ENCODE data around the gene SLIT3.

The SLIT3 gene

GRCh38 chr5:168809218-168809617, 491.7 kb downstream of the SLIT3 start:
- no peak for DNase-seq

GRCh38 chr5:168808051-168808616, 492.8 kb downstream of the SLIT3 start:
- DNase-seq, result no peak

DNA sequence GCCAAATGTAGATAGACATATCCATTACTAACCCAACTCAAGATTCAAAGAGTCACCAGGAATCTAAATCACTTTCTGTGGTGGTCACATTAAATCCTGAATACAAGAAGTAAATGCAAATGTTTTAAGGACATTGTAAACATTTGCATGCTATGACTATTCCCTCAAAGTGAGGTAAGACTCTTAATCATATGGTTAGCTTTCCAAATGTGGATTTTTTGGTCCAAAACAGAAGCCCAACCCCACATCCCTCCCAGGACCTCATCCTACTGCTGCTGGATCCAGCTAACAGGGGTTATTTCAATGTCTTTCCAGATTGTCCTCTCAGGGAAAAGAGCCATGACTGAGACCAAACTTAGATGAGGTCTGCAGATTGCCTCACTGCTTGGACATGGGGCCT, 493.7 kb downstream of the SLIT3 start:
- no peak for DNase-seq

DNA sequence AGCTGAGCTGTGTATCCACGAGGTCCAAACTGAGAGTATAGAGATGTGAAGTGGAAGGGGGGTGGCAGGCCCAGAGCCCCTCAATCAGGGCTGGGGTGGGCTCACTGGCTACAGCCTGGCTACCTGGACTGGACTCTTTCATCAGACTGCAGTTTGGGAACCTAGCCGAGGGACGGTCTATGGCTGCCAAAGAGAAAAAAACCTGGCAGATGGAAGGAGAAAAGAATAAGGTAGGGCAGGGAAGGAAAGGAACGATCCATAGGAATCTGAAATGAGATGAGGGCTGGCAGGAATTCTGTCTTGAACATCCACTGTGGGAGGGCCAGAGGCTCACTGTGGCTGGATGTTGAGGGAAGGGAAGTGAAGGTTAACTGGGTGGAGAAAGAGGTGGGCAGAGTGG, 497.4 kb downstream of the SLIT3 start:
- no peak for DNase-seq

- no peak for DNase-seq
Measured at GRCh38 chr5:168802337-168802736, 498.6 kb downstream of the SLIT3 start.

DNA sequence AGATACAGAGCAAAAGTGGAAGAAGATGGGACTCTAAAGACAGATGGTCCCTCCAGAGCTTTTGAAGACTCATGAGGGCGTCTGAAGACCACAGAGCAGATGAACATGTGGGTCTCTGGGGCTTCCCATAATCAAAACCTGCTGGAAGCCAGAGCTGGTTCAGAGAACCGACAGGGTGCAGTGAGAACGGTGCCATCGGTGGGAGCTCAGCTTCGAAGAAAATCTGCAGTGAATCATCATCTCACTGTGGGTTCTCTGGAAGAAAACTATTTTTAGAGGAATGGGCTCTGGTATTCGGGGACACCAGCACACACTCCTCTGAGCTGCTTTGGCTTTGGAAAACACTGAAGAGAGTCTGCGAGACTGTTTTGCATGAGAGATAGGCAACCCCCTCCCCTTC, 499.4 kb downstream of the SLIT3 start:
- no peak for DNase-seq

- DNase-seq, result no peak
Measured at GRCh38 chr5:168800701-168801100, 500.2 kb downstream of the SLIT3 start.

- DNase-seq, result no peak
Measured at GRCh38 chr5:168798065-168799023, 502.6 kb downstream of the SLIT3 start.

- DNase-seq, result no peak
Measured at GRCh38 chr5:168796593-168797580, 504.1 kb downstream of the SLIT3 start.

DNA sequence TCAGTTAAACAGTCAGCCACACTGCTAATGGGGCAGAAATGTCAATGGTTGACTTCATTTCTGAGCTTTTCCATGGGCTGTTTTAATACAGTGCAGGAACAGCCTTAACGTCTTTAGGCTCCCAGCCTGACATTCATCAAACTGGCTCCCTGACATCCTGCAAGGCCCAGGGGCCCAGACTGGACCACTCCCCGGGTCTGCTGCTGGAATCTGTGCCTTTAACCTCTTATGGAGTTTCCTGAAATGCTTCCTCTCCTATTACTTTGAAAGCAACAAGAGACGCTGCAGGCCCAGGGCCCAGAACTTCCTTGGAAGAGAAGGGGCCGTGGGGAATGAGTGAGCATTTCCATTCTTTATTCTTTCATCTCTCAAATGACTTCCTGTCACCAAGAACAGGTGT, 504.9 kb downstream of the SLIT3 start:
- no peak for DNase-seq

GRCh38 chr5:168793841-168794837, 506.8 kb downstream of the SLIT3 start:
- no peak for DNase-seq

DNA sequence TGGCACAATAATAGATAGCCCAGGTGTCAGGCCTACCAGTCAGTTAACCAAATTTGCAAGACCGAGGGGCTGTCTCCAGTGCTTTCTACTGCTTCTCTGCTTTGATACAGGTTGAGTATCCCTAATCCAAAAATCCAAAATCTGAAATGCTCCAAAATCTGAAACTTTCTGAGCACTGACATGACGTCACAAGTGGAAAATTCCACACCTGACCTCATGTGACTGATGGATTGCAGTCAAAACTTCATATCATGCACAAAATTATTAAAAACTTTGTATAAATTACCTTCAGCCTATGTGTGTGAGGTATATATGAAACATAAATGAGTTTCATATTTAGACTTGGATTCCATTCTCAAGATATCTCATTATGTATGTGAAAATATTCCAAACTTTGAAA, 508.3 kb downstream of the SLIT3 start:
- DNase-seq, result no peak

- DNase-seq, result no peak
Measured at GRCh38 chr5:168790671-168791250, 510.2 kb downstream of the SLIT3 start.

GRCh38 chr5:168790002-168790635, 510.8 kb downstream of the SLIT3 start:
- no peak for DNase-seq

DNA sequence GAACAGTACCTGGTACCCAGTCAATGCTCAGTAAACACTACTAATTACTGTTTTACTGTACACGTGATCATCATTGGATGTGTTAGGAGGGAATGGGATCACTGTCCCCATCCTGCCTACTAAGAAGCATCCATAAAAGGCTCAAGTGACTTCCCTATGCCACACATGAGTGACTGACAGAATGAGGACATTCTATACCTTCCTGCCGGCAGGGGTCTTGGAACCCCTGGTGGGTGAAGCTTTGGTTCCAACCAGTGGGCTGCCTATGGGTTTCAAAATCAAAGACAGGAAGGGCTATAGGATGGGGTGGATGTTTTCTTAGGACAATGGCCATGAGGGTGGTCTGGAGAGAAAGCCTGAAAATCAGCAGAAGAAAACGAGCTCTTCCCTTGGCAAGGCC, 512.2 kb downstream of the SLIT3 start:
- no peak for DNase-seq

GRCh38 chr5:168788107-168788506, 512.8 kb downstream of the SLIT3 start:
- DNase-seq, result no peak

GRCh38 chr5:168786147-168786546, 514.8 kb downstream of the SLIT3 start:
- no peak for DNase-seq

DNA sequence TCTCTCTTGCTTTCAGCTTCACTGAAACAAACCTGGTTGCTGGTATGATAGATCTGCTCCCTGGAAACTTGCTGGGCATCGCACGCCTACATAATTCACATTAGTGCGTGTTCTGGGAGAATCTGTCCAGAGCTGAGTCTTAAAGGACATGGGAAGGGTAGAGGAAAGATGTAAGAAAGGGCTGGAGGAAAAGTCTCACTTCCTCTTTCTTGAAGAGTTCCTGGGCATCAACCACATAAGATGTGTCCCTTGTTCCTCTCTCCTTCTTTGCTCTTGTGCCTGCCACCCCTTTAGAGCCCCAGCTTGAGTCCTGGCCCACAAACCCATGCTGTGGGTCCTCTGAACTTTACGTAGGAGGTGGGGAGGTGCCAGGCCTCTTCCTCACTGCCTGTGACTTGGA, 516.5 kb downstream of the SLIT3 start:
- no peak for DNase-seq

DNA sequence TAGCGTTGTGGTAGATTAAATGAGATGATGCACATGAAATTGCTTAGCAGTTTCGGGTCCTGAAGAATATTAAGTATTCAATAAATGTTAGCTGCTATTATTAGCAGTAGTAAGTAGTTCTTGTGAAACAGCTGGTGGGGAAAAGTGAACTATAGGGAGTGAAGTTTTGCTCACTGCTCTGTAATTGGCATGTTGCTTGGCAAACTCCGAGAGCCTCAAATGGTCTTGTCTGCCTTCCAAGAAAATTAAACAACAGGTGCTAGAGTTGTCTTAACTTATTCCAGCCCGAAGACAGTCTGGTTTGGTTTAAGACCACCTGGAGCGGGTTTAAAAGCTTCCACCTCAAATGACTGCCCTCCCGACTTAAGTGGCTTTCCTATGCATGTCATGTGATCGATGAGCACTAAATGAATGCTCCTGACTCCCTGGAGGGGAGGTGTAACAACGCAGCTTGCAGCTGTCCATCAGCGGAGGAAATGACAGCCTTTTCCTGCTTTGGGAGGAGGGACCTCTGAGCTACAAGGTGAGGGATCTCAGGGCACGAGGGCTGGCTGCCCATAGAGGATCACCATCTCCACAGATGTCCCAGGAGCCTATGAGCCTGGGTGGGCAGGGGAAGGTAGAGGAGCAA, 518.9 kb downstream of the SLIT3 start:
- DNase-seq, result no peak

DNA sequence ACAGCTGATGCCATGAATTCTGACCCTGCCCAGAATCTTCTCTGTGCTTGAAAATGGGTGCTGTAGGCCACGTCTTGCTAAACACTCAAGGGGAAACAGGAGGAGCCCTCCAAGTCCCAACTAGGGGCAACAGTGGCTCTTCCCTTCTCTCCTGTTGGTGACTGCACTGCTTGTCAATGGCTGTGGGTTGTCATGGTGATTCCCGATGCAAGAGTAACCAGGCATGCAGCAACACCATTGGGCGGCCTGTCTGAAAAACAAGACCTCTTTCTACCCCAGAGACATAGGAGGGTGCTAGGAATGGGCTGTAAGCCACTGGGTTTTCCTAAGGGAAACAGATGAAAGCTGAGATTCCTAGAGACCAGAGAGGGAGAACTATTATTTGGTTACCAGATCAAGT, 520.1 kb downstream of the SLIT3 start:
- no peak for DNase-seq

DNA sequence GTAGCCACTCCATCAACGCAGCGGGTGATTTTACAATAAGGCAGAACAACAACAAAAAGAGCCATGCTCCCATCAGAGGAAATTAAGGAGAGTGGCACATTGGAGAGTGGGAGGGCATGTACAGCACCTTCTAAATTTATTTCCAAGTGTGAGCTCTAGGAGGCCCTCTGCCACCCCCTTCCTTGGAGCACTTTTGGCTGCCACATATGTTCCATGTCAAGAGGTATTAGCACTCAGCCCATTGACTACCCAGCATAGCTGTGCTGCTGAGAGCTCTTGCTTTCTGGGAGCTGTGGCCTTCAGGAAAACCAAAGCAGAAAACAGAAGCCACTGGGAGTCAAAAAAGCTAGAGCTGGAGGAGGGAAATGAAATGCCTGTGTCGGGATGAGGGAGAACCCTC, 521.6 kb downstream of the SLIT3 start:
- no peak for DNase-seq
